GM23248 (cell line): ENCODE results near the gene CIAO3. TPM values are rescaled to one million over a fixed set of nuclear protein-coding genes. Genes with fewer than 3 reads are reported as not detected.

ENCODE experiments used
- DNase-seq: peaks from one replicate; pipeline ENCODE4 v3.0.0-alpha.2; 2015
- H2AFZ ChIP-seq: fragments of 200-600 bp; sonication (generic); 2 replicates; pipeline ENCODE4 v1.6.1; 2016; ENCODE audit warnings: antibody characterized with exemption
- H3F3A ChIP-seq: fragments of 200-600 bp; sonication (generic); 2 replicates; pipeline ENCODE4 v1.6.1; 2016; ENCODE audit warnings: mild to moderate bottlenecking, antibody characterized with exemption, mixed run types; ENCODE audit not compliant: insufficient read depth
- H3K27ac ChIP-seq: fragments of 200-600 bp; sonication (generic); 2 replicates; pipeline ENCODE4 v1.5.1; 2016; ENCODE audit warnings: mild to moderate bottlenecking
- H3K27me3 ChIP-seq: fragments of 200-600 bp; sonication (generic); replicated peaks from 2 replicates; pipeline ENCODE4 v1.6.1; 2016; ENCODE audit warnings: mild to moderate bottlenecking; ENCODE audit not compliant: insufficient read depth
- H3K36me3 ChIP-seq: fragments of 200-600 bp; sonication (generic); 2 replicates; pipeline ENCODE4 v1.6.1; 2016; ENCODE audit warnings: low read depth, mild to moderate bottlenecking
- H3K4me1 ChIP-seq: fragments of 200-600 bp; sonication (generic); 2 replicates; pipeline ENCODE4 v1.6.1; 2016; ENCODE audit warnings: mild to moderate bottlenecking; ENCODE audit not compliant: insufficient read depth
- H3K4me2 ChIP-seq: fragments of 200-600 bp; sonication (generic); one replicate; pipeline ENCODE4 v1.6.1; 2016; ENCODE audit warnings: mild to moderate bottlenecking; ENCODE audit not compliant: unreplicated experiment
- H3K4me3 ChIP-seq: fragments of 200-600 bp; sonication (generic); 2 replicates; pipeline ENCODE4 v1.5.1; 2016; ENCODE audit warnings: mild to moderate bottlenecking
- H3K79me2 ChIP-seq: fragments of 200-600 bp; sonication (generic); 2 replicates; pipeline ENCODE4 v1.6.1; 2016; ENCODE audit warnings: mild to moderate bottlenecking; ENCODE audit not compliant: insufficient read depth
- H3K9ac ChIP-seq: fragments of 200-600 bp; sonication (generic); 2 replicates; pipeline ENCODE4 v1.6.1; 2016; ENCODE audit warnings: mild to moderate bottlenecking
- H3K9me2 ChIP-seq: fragments of 200-600 bp; sonication (generic); 2 replicates; pipeline ENCODE4 v1.6.1; 2016; ENCODE audit warnings: mixed run types, mild to moderate bottlenecking, moderate library complexity; ENCODE audit not compliant: insufficient read depth
- H3K9me3 ChIP-seq: fragments of 200-600 bp; sonication (generic); one replicate; pipeline ENCODE4 v1.6.1; 2017; ENCODE audit warnings: low read depth
- H4K20me1 ChIP-seq: fragments of 200-600 bp; sonication (generic); 2 replicates; pipeline ENCODE4 v1.6.0; 2016; ENCODE audit not compliant: insufficient read depth
- EZH2 ChIP-seq: fragments of 200-600 bp; sonication (generic); IDR thresholded peaks from 2 replicates; pipeline ENCODE4 v1.6.1; 2018; ENCODE audit warnings: antibody characterized with exemption, mild to moderate bottlenecking; ENCODE audit not compliant: insufficient read depth, poor library complexity, severe bottlenecking
- EZH2phosphoT487 ChIP-seq: fragments of 200-600 bp; sonication (generic); IDR thresholded peaks from 2 replicates; pipeline ENCODE4 v1.6.1; 2018; ENCODE audit warnings: antibody characterized with exemption, moderate library complexity, mild to moderate bottlenecking, low read depth; ENCODE audit not compliant: insufficient read depth
- WGBS, 2 experiments: methylation state at CpG; one replicate each; pipeline ENCODE4 v1.1.6; 2015 to 2017; ENCODE audit warnings: low lambda C conversion rate in 2 of 2, low coverage in 1 of 2; ENCODE audit errors: missing lambda C conversion rate in 2 of 2; 5-methylcytosine and 5-hydroxymethylcytosine counted together
- in situ Hi-C: fragments of 300-500 bp; cut with MboI; formaldehyde crosslinking; loops from 2 replicates; pipeline ENCODE4 v1.15.0; 2020
- polyA plus RNA-seq: library from polyadenylated mRNA; unstranded; fragments of >200 nt; fragmentation: Nextera tagmentation; extraction: Ambion mirVana; gene quantifications from 2 replicates; pipeline ENCODE4 v1.2.1, GENCODE V29; 2016
- total RNA-seq: library from RNA; depleted of rRNA; stranded (reverse); fragments of >200 nt; shearing (Covaris generic); gene quantifications from 2 replicates; pipeline ENCODE4 v1.2.3, GENCODE V29; 2014

Gene CIAO3
- total and polyA plus RNA-seq, 2 experiments from 2014 or later, result 24.5 to 37.5 TPM

DNA sequence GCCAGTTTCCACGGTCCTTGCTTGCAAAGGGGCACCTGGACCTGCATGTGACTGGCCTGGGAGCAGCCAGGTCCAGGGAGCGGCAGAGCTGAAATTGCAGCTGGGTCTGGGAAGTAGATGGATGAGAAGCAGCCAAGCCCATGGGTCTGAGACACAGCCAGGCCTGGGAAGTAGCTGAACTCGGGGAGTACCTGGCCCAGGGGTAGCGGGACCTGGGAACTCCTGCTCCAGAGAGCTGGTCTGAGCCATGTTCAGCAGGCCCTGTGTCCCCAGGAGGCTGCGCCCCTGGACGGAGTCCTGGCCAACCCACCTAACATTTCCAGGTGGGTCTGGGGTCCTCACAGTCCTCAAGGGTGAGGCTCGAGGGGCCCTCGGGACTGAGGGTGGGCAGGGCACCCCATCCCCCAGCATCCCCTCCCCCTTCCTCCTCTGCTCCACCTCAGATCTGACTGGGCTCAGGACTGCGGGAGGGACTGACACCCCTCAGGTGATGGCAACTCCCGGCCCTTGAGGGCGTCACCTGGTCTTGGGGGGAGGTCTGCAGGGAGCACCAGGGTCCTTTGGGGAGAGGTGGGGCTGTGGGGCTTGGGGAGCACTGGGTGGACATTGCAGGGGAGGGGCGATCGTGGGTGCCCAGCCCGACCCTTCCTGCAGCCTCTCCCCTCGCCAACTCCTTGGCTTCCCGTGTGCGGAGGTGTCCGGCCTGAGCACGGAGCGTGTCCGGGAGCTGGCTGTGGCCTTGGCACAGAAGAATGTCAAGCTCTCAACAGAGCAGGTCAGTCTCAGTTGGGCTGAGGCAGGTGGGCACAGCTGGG lies 22.8 kb upstream of the CIAO3 start:
- no peak for DNase-seq
- H3K4me2 ChIP-seq, result no peak overlapping the region
- H3K4me3 ChIP-seq, result no peak overlapping the region
- no peaks in the 10 kb centered on the region for H3K9me2 ChIP-seq
- 69 to 77% methylated on average over 15 to 21 of the region's 21 CpGs for WGBS, 2 experiments
- no peak overlapping the region for H2AFZ ChIP-seq
- H3K27me3 ChIP-seq, result no peaks in the 10 kb centered on the region
- H3K4me1 ChIP-seq, result no peaks in the 10 kb centered on the region
- H3K9ac ChIP-seq, result no peak overlapping the region
- no peaks in the 10 kb centered on the region for H3F3A ChIP-seq
- H3K9me3 ChIP-seq, result no peaks in the 10 kb centered on the region
- H3K27ac ChIP-seq, result no peak overlapping the region
- no peaks in the 10 kb centered on the region for H3K36me3 ChIP-seq
- H3K79me2 ChIP-seq, result no peaks in the 10 kb centered on the region
- TF ChIP-seq EZH2 (no peak), EZH2phosphoT487 (no peak)
- no peaks in the 10 kb centered on the region for H4K20me1 ChIP-seq
- in situ Hi-C loops, result no loop called here

- no peaks in the 10 kb centered on the region for H3K79me2 ChIP-seq
- H3K4me1 ChIP-seq, result no peaks in the 10 kb centered on the region
Observed at GRCh38 chr16:762595-763268, 21.9 kb upstream of the CIAO3 start.

DNA sequence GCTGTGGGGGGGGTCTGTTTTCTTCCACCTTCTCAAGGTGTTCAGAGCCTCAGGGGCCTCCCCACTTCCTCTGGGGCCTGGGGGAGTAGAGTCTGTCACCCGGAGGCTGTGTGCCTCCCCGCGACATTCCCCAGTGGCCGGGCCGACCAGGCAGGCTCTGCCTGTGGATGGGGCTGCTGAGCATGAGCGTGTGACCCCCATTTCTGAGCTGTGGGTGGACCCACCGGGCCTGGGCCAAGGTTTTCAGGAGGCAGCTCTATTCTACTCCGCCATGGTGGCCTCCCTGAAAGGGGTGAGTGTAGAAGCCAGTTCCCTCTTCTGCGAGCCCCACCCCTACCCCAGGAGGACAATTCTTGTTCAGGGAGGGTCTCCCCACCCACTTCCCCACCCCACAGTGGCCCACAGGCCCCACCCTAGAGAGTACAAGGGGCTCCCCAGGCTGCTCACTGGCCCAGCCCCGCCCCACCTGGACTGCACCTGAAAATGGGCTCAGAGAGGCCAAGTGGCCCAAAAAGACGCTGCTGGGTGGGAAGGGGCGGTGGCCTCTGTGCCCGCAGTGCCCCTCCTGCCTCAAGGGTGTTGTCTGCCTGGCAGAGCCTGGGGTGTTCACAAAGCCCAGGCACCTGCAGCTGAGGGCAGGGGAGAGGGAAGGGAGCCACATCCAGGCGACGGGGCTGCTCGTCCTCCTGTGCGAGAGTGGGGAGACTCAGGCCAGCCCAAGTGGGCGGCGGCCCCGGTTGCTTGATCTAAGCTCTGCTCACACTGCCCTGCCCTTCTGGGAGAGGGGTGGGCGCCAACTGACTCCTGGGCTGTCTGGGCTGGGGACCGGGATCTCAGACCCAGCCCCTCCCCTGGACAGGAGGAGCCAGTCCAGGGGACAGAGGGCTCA lies 21.1 kb upstream of the CIAO3 start:
- Histone ChIP-seq H3K4me2 (no peak overlapping the region), H3K36me3 (no peaks in the 10 kb centered on the region), H3K79me2 (no peaks in the 10 kb centered on the region), H3F3A (no peaks in the 10 kb centered on the region), H3K9ac (no peak overlapping the region), H3K27ac (no peak overlapping the region), H3K27me3 (no peaks in the 10 kb centered on the region), H3K4me3 (no peak overlapping the region), H3K4me1 (no peaks in the 10 kb centered on the region), H3K9me3 (no peaks in the 10 kb centered on the region), H3K9me2 (no peaks in the 10 kb centered on the region), H4K20me1 (no peaks in the 10 kb centered on the region), H2AFZ (no peak overlapping the region)
- TF ChIP-seq EZH2phosphoT487 (no peak), EZH2 (no peak)
- in situ Hi-C loops, result no loop called here
- 45 to 48% methylated on average over 18 to 22 of the region's 22 CpGs for WGBS, 2 experiments
- DNase-seq, result no peak

More at GRCh38 chr16:762595-763268, 21.9 kb upstream of the CIAO3 start:
- H3K9me3 ChIP-seq, result no peaks in the 10 kb centered on the region
- H3K27me3 ChIP-seq, result no peaks in the 10 kb centered on the region
- no peaks in the 10 kb centered on the region for H3K36me3 ChIP-seq
- no peaks in the 10 kb centered on the region for H3K9me2 ChIP-seq
- H3K4me2 ChIP-seq, result no peak overlapping the region
- TF ChIP-seq EZH2phosphoT487, result no peak
- no peak for TF ChIP-seq EZH2
- 60 to 72% methylated on average over 16 to 17 of the region's 17 CpGs for WGBS, 2 experiments
- no peak overlapping the region for H2AFZ ChIP-seq
- H3K27ac ChIP-seq, result no peak overlapping the region
- no peaks in the 10 kb centered on the region for H3F3A ChIP-seq
- no peak overlapping the region for H3K9ac ChIP-seq
- no peak overlapping the region for H3K4me3 ChIP-seq
- in situ Hi-C loops, result no loop called here
- no peaks in the 10 kb centered on the region for H4K20me1 ChIP-seq
- no peak for DNase-seq
